Hepatocyte (in vitro differentiated cells): ENCODE results near the gene CYP3A7.

Source experiments
- CTCF ChIP-seq: fragments of 200-600 bp; sonication (generic); IDR thresholded peaks from 2 replicates; pipeline ENCODE4 v1.5.1; 2016; ENCODE audit warnings: antibody characterized with exemption, mild to moderate bottlenecking; ENCODE audit not compliant: poor library complexity
- EZH2 ChIP-seq: fragments of 200-600 bp; sonication (generic); IDR thresholded peaks from 2 replicates; pipeline ENCODE4 v1.6.1; 2016; ENCODE audit warnings: antibody characterized with exemption, mild to moderate bottlenecking, borderline replicate concordance

DNA sequence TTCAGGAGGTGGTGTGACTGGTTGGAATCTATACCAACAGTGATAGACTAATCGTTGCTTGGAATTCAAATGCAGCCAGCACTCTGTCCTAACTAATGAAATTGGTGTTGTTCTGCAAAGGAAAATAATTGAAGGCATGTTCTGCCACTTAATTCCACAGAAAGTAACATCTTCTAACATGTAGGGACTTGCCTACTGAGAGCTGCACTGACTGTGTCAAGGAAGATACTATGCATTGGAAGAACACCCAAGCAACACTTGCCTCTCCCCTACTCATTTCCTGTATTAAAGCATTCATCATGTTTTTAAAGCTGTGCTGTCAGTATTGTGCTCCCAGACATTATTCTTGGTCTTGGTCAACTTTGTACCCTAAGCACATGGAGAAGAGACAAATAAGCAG lies 2.7 kb upstream of the CYP3A7 start:
- TF ChIP-seq CTCF = no peak
- TF ChIP-seq EZH2 = no peak
